GM20000 (cell line): ENCODE data around the gene KPNA6.

Source experiments
- DNase-seq: peaks from one replicate; pipeline ENCODE4 v3.0.0; 2012; ENCODE audit warnings: low spot score
- TF ChIP-seq, protein P1 (sequence below): IDR thresholded peaks from 2 replicates; pipeline ENCODE4 v1.5.1; 2012; ENCODE audit warnings: mild to moderate bottlenecking, control low read depth; ENCODE audit errors: extremely low read depth, missing control alignments

Gene KPNA6

DNA sequence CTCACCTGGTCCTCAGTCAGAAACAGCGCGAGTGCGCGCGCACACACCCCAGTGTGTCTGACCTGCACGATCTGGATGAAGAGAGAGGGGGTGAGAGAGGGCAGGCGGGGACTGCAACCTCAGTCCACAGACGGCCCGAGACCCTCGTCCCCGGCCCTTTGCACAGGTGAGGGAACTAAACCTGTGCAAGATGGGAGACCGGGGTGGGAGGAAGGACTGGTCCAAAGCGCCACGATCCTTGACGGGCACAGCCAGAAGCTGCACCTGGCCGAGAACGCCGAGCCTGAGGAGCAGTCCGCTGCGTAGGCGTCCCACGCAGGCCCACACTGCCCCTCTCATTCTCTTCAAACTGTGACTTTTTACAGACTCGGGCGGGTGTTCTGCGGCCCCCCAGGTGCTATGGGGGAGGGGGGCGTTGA is 97.1 kb downstream of the KPNA6 start:
- DNase-seq: no peak
- TF ChIP-seq, protein P1, sequence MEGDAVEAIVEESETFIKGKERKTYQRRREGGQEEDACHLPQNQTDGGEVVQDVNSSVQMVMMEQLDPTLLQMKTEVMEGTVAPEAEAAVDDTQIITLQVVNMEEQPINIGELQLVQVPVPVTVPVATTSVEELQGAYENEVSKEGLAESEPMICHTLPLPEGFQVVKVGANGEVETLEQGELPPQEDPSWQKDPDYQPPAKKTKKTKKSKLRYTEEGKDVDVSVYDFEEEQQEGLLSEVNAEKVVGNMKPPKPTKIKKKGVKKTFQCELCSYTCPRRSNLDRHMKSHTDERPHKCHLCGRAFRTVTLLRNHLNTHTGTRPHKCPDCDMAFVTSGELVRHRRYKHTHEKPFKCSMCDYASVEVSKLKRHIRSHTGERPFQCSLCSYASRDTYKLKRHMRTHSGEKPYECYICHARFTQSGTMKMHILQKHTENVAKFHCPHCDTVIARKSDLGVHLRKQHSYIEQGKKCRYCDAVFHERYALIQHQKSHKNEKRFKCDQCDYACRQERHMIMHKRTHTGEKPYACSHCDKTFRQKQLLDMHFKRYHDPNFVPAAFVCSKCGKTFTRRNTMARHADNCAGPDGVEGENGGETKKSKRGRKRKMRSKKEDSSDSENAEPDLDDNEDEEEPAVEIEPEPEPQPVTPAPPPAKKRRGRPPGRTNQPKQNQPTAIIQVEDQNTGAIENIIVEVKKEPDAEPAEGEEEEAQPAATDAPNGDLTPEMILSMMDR: no peak

DNA sequence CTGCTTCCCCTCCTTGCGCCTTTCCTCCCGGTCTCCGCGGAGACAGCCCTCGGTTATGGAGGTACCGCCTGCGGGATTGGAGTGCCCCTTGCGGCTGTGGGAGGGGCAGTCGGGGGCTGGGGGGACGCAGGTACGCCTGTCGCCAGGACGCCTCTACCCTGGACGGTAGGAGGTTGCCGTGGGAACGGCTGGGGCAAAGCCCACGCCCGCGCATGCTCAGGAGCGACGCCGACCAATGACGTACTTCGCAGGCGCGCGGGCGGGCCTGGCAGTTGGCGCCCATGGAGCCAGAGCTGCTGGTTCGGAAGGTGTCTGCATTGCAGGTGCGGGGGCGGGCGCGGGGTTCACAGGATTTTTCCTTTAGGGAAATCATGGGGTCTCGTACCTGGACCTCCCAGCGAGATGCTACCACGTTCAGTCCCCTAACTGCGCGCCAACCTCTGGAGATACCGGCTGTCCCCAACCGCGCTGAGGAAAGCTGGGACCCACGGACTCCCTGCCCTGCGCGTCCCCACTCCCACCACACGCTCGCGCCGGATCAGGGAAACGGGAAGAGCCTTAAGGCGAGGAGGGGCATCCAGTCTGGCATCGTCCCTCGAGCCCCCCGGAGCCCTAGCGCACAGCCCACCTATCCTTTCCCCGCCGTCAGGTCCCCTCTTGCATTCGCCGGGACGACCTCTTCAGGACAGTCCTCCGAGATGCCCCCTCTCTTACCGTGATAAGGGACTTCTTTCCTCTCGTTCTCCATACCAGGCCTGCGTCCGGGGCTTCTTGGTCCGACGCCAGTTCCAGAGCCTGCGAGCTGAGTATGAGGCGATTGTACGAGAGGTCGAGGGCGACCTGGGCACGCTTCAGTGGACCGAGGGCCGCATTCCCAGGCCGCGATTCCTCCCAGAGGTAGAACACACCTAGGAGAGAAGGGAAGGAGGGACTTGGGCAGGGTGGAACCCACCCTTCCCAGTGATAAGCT is 97.8 kb downstream of the KPNA6 start, which contains the start of gene IQCC:
Gene IQCC (plus strand): TSS at position 271 of the 970 bp plus-strand sequence. CDS start 11 bp downstream, at position 282.
- TF ChIP-seq, protein P1: no peak
- peak; percentile 90 for DNase-seq

DNA sequence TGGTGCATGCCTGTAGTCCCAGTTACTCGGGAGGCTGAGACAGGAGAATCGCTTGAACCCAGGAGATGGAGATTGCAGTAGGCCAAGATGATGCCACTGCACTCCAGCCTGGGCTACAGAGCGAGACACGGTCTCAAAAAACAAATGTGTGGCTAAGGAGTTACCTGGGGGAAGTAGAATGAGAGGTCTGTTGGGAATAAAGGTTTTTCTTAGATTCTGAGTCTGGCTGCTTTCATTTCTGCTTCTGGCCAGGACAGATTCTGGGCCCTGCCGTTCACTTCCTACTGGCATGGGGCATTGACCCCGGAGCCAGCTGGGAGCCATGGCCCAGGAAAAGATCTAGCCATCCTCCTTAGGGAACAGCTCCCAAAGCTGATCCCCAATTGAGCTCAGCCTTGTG is 100.6 kb downstream of the KPNA6 start:
- TF ChIP-seq, protein P1: no peak
- no peak for DNase-seq

DNA sequence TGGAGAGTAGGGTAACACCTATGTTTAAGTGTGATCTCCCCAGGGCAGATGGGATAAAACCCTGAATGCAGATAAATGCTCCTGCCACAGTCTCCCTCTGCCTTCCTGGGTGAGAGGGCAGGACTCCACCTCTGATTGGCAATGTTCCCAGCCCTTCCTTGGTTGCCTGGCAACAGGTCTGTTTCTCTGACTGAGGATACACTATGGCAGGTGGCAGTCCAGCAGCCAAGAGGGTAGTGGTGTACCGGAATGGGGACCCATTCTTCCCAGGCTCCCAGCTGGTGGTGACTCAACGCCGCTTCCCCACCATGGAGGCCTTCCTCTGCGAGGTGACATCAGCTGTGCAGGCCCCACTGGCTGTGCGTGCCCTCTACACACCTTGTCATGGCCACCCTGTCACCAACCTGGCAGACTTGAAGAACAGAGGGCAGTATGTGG is 101.1 kb downstream of the KPNA6 start, which contains the start of gene DCDC2B:
Gene DCDC2B (plus strand): TSS at position 199 of the 438 bp plus-strand sequence. CDS start 5 bp downstream, at position 204.
- DNase-seq: no peak
- TF ChIP-seq, protein P1: no peak

DNA sequence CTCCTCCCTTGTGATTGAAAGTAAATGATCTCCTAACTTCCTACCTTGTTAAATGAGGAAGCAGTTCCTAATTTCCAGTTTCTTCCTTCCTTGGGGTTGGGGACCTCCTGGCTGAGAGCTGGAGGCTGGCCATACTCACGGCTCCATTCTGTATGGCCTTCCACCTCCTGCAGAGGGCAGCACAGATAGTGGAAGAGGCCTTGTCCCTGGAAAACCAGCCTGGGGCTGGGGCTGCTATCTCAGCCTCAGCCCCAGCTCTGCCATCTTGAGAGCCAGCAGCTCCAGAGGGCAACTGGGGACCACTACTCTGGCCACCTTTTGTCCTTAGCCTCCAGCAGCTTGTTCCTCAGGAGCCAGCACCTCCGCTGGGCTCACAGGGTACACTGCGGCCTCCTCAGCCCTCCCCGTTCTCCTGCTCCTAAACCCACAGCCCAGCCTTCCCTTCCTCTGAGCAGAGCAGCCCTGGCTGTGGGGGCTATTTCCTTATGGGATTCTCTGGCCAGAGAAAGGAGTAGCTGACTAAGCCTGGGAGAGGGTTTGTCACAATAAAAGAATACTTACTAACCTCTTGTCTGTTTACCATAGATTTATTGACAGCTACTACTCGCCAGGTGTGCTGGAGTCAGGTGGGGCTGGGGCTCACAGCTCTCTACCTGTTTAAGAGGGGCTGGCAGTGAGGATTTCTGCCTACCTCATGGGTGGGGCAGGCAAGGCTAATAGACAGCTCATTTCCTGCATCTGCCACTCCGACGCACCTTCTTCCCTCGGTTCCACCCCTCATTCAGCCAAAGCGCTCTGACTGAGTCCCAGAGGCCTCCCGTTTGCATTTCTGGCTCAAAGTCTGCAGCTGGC is 108.0 kb downstream of the KPNA6 start:
- TF ChIP-seq, protein P1: peak; percentile 82
- peak; percentile 68 for DNase-seq

DNA sequence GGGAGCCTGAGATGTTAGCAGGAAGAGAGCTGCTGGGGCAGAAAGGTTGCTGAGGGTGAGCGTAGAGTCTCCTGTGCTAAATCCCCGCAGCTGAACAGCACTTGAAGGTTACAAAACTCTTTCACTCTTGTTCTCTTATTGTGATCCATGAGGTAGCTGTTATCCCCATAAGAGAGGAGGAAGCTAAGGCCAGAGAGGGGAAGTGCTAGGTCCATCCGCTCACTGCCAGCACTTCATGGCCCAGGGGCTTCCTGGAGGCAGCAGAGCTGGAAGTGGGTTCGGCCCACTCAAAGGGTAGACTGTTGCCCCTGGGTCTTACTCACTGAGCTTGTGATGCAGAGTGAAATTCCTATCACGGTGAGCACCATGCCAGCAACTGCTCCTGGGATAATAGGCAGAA is 108.7 kb downstream of the KPNA6 start:
- TF ChIP-seq, protein P1: no peak
- DNase-seq: no peak
